SHP77 (cell line): Measurements from ENCODE around the gene NUP54.
A peak's percentile ranks its signal among the peaks of the same experiment; 100 is the strongest.

Experiments used
- DNase-seq, 2 experiments: peaks; one replicate each; lab custom pipeline; 2025; lab: John Stamatoyannopoulos, UW

NUP54 gene

GRCh38 chr4:76072760-76073159 is 75.4 kb downstream of the NUP54 start:
- no peak for DNase-seq

GRCh38 chr4:76067652-76068286 is 80.4 kb downstream of the NUP54 start:
- DNase-seq: peak; percentile 59 to 64

DNA sequence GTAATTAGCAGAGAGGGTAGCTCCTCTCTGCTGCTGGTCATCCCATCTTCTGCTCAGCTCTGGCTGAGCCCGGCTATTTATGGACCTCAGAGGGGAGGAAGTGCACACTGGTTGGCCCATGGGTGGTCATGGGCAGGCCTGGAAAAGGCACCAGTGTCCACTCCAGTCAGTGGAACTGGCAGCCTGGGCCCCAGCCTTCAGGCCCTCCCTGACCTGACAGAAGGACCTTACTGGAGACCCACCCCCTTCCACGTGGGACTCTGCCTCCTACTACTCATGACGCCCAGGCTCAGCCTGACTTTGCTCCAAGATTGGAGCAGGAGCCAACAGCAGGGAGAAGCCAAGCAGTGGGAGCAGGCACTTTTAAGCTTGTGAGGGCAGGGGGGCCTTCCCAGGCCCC is 81.7 kb downstream of the NUP54 start:
- DNase-seq: no peak
